IPS DF 6.9 (cell line): ENCODE data around the gene DIP2C.

Source experiments
- DNase-seq: peaks from one replicate; pipeline ENCODE4 v3.0.0-alpha.2; 2013; ENCODE audit warnings: low read depth, low spot score
- H3K27ac ChIP-seq: one replicate; pipeline ENCODE4 v1.5.1; 2013; ENCODE audit warnings: low read length, control low read depth
- H3K27me3 ChIP-seq: 2 replicates; pipeline ENCODE4 v1.6.1; 2013; ENCODE audit warnings: mild to moderate bottlenecking, low read length; ENCODE audit not compliant: control insufficient read depth, insufficient read depth
- H3K36me3 ChIP-seq: 2 replicates; pipeline ENCODE4 v1.6.1; 2013; ENCODE audit warnings: low read length; ENCODE audit not compliant: control insufficient read depth, insufficient read depth
- H3K4me1 ChIP-seq: 2 replicates; pipeline ENCODE4 v1.6.1; 2013; ENCODE audit warnings: low read length; ENCODE audit not compliant: control insufficient read depth, insufficient read depth
- H3K4me3 ChIP-seq: 2 replicates; pipeline ENCODE4 v1.5.1; 2013; ENCODE audit warnings: mild to moderate bottlenecking, low read length
- H3K9me3 ChIP-seq: 2 replicates; pipeline ENCODE4 v1.6.1; 2013; ENCODE audit warnings: low read length, inconsistent platforms; ENCODE audit not compliant: control insufficient read depth, insufficient read depth
- WGBS: extraction: QIAGEN DNeasy Blood & Tissue Kit; methylation state at CpG from one replicate; pipeline ENCODE4 v1.1.7; 2013; ENCODE audit warnings: mixed read lengths, missing lambda C conversion rate; ENCODE audit not compliant: insufficient read length, insufficient coverage; 5-methylcytosine and 5-hydroxymethylcytosine counted together

Gene DIP2C

DNA sequence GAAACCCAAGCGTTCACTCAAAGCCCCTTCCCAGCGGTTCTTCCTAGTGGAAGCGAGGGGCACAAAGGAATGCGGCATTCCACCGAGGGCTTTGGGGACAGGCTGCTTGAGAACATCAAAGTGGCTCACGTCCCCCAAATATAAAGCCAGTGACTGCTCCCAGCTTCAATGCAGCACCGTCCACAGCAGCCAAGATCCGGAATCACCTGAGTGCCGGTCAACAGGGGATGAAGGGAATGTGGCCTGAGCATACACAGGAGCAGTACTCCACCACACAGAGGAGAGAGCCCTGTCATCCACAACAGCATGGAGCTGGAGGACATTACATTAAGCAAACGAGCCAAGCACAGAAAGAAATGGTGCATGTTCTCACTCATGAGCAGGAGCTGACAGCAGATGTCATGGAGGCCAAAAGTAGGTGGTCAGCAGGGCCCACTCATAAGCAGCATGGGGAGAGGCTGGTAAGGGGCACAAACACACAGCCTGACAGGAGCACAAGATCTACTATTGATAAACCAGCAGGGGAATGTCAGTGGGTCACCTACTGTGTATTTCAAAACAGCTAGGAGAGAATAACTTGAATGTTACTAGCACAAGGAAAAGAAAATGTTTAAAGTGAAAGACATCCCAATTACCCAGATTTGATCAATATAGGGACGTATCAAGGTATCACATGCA is 79.5 kb downstream of the DIP2C start:
- Histone ChIP-seq H3K4me3 (no peak overlapping the region), H3K36me3 (no peaks in the 10 kb centered on the region), H3K27ac (no peak overlapping the region), H3K27me3 (no peaks in the 10 kb centered on the region), H3K9me3 (no peaks in the 10 kb centered on the region), H3K4me1 (peaks cover 3% of the 10 kb centered on the region)
- no CpG with 5 or more reads among the region's 11 CpGs for WGBS
- DNase-seq: no peak

DNA sequence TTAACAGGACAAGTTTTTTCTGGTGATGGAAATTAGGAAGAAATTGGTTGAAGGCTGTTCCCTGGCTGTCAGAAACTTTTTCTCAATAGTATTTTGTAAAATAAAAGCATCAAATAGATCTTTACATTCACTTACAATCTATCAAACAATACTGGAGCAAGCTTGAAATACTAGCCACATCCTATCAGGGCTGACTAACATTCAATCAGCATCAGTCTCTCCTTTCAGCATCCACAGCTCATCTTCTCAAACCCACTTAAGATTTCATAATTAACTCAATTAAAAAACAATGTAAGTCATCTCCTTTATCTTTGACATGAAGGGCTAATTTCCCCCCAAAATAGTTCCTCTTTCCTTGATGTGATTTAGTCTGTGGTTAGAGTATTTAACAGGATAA is 80.2 kb downstream of the DIP2C start:
- Histone ChIP-seq H3K9me3 (no peaks in the 10 kb centered on the region), H3K36me3 (no peaks in the 10 kb centered on the region), H3K27ac (no peak overlapping the region), H3K4me1 (peaks cover 3% of the 10 kb centered on the region), H3K27me3 (no peaks in the 10 kb centered on the region), H3K4me3 (no peak overlapping the region)
- DNase-seq: no peak

DNA sequence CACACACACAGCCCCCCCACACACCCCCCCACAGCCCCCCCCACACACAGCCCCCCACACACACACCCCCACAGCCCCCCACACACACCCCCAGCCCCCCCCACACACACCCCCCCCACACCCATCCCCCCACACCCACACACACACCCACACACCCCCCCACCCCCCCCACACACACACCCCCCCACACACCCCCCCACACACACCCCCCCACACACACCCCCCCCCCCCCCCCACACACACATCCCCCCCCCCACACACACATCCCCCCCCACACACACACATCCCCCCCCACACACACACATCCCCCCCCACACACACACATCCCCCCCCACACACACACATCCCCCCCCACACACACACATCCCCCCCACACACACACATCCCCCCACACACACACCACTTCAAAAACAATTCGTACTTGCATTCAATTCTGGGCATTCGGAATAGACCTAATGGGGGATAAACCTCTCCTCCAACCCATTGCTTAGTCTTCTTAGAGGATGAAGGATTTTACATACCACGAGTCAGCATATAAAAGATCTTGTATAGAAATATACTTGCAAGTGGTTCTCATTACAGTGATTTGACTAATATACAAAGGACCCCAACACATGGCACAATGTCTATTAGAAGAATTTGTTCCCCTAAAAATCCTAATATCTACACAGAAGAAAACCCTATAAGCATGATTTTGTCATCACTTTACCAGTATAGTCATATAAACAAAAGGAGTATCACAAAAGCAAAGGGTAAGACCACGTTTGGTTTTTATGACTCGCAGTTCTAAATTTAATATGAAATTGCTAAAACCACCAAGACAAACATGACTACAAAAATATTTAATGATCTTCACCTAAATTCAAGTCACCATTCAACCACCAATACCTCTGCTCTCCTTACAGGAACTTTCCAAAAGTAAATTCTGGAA is 80.9 kb downstream of the DIP2C start:
- no peaks in the 10 kb centered on the region for H3K27me3 ChIP-seq
- no peak overlapping the region for H3K4me3 ChIP-seq
- no peak for DNase-seq
- no peaks in the 10 kb centered on the region for H3K36me3 ChIP-seq
- WGBS: no CpG with 5 or more reads among the region's 5 CpGs
- H3K4me1 ChIP-seq: peaks cover 3% of the 10 kb centered on the region
- H3K9me3 ChIP-seq: no peaks in the 10 kb centered on the region
- no peak overlapping the region for H3K27ac ChIP-seq

DNA sequence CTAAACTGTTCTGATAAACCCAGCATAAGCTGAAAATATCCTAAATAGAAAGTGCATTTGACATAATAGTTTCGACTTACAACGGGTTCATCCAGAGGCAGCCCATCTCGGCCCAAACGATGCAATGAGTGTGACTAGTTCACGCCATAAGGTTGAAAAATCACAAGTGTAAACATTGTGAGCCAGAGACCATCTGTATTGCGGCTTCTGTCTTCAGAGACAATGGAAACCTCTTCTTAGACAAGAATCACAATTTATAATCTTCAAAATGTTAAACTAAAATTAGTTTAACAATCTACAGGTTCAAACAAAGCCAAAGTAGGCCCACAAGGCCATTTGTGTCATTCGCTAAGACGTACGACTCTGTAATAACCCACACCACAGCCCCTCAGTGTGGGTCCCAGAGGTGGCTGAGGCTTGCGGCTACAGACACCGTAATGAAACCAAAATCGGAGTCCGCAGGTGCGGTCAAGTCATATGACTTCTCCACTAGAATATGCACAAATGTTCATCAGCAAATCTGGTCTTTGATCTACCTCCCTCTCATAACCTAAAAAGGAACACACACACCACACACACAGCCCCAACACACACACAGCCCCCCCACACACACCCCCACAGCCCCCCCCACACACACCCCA is 81.8 kb downstream of the DIP2C start:
- no peak overlapping the region for H3K4me3 ChIP-seq
- no peaks in the 10 kb centered on the region for H3K9me3 ChIP-seq
- H3K4me1 ChIP-seq: no peaks in the 10 kb centered on the region; the same call in 1 of the 2 replicates
- no peaks in the 10 kb centered on the region for H3K27me3 ChIP-seq
- H3K27ac ChIP-seq: no peak overlapping the region
- no CpG with 5 or more reads among the region's 14 CpGs for WGBS
- no peak for DNase-seq
- H3K36me3 ChIP-seq: no peaks in the 10 kb centered on the region

DNA sequence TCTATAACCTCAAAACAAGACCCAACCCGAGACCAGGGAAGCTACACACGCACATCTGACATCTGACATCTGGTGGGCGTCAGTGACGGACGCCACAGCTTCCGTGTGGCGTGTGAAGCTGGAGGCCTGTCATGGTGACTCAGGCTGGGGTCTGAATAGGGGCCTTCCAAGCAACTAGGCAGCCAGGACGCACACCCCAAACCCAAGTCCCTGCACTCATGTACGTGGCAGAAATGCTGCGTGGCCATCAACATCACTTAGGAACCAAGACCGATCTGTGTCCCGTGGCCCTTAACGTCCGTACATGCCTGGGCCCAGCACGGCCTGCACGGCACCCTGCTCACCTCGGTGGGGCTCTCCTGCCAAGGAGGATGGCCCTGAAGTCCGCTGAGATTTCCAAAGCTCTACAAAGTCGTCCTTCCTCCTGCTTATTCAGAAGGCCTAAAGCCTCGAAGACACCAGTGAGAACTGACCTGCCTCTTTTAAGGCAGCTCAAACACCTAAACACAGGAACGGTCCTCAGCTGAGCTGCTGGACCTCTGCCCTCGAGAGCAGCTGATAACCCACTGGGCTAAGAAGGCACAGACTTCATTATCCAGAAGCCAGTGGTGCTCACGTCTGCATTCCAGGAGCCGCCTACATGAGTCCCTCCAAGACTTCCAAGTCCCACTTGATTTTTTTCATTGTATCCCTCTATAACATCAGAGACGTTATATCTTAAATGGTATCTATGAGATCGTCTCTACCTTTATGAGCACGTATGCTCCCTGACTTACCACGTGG is 82.5 kb downstream of the DIP2C start:
- no peaks in the 10 kb centered on the region; the same call in 1 of the 2 replicates for H3K4me1 ChIP-seq
- H3K27me3 ChIP-seq: no peaks in the 10 kb centered on the region
- no peak for DNase-seq
- no peaks in the 10 kb centered on the region for H3K9me3 ChIP-seq
- no peak overlapping the region for H3K4me3 ChIP-seq
- H3K27ac ChIP-seq: no peak overlapping the region
- WGBS: no CpG with 5 or more reads among the region's 28 CpGs
- H3K36me3 ChIP-seq: no peaks in the 10 kb centered on the region

DNA sequence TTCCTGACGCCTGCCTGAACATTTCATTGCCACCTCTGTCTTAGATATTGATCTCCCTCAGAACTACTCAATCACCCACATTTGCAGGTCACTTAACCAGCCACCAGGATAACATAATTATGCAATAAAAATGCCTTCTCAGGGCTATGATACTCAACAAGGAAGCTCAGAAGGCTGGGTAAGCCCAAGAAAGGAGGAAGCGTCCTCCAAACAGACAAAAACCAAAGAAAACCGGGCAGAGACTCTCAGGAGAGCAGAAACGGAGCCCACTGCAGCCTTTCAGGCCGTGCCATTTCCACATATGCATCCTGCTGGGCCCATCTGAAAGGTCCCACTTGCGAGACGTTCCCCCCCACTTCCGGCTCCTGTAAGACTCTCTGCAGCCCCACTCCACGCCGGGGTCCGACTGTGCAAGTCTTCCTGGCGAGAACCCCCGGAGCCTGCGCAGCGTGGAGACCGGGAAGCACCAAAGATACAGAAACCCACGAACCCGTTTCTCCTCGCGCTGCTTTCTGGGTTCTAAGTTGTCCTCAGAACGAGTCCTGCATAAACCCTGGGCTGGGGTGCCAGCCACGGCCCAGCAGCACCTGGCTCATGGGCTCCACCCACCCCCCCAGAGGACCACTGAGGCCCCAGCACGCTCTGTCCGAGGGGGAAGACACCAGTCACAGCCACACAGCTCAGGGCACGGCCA is 83.7 kb downstream of the DIP2C start:
- no peak for DNase-seq
- Histone ChIP-seq H3K9me3 (no peaks in the 10 kb centered on the region), H3K27ac (no peak overlapping the region), H3K4me1 (no peaks in the 10 kb centered on the region; the same call in 1 of the 2 replicates), H3K4me3 (no peak overlapping the region), H3K36me3 (no peaks in the 10 kb centered on the region), H3K27me3 (no peaks in the 10 kb centered on the region)
- no CpG with 5 or more reads among the region's 25 CpGs for WGBS

DNA sequence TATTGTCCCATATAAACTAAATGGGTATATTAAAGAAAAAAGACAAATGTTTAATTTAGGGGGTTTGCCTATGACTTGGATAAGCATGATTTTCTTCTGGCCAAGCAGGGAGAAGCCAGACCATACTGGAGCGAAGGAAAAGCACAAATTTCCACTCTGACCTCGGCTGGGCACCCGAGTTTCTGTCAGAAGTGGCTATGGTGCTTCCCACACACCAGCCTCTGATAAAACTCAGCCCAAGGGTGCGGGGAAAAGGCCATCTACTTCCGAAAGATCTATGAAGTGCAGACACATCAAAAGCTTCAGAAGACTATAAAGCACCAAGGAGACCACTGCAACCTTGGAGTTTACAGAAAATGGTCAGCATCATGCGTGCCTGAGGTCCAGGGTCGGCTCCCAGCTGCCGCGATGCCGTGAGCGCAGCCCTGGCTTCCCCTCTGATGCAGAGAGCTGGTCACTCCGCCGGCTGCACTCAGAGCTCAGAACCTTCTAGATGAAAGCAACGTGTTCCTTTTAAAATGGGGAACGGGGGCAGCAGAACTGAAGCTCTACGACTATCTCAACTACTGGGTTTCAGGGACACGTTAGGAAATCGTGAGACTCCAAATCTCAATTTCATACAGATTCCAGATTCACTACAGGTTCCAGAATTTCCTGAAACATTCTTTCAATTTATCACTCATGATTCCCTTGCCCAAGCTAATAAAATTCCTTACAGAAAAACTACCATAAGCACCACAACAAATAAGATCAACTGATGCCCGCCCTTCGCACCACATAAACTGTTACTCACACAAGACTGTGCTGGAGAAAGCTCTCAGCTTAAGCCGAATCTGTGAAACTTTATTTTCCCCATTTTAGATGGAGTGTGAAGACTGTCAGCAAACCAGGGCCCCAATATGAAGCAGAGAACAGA is 84.5 kb downstream of the DIP2C start:
- H3K9me3 ChIP-seq: no peaks in the 10 kb centered on the region
- no peak overlapping the region for H3K4me3 ChIP-seq
- DNase-seq: no peak
- H3K36me3 ChIP-seq: no peaks in the 10 kb centered on the region
- no peaks in the 10 kb centered on the region for H3K27me3 ChIP-seq
- H3K27ac ChIP-seq: no peak overlapping the region
- no peaks in the 10 kb centered on the region; the same call in 1 of the 2 replicates for H3K4me1 ChIP-seq
- no CpG with 5 or more reads among the region's 21 CpGs for WGBS

DNA sequence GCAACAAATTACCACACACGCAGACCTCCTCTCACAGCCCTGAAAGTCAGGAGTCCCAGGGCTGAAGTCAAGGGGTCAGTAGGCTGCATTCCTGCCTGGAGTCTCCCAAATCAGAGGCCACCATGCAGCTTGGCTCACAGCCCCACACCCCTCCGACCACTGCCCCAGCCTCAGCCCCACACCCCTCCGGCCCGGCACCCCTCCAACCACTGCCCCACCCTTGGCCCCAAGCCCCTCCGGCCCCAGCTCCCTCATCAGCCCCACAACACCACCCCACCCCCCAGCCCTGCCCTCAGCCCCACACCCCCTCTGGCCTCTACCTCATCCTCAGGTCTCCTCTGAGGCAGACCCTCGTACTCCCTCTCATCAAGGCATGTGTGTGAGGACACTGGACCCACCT is 85.7 kb downstream of the DIP2C start:
- DNase-seq: no peak
- H3K4me3 ChIP-seq: no peak overlapping the region
- no peaks in the 10 kb centered on the region for H3K9me3 ChIP-seq
- H3K36me3 ChIP-seq: no peaks in the 10 kb centered on the region
- H3K27me3 ChIP-seq: no peaks in the 10 kb centered on the region
- no peak overlapping the region for H3K27ac ChIP-seq
- no CpG with 5 or more reads among the region's 6 CpGs for WGBS
- H3K4me1 ChIP-seq: peaks cover under 1% of the 10 kb centered on the region; the same call in 1 of the 2 replicates

DNA sequence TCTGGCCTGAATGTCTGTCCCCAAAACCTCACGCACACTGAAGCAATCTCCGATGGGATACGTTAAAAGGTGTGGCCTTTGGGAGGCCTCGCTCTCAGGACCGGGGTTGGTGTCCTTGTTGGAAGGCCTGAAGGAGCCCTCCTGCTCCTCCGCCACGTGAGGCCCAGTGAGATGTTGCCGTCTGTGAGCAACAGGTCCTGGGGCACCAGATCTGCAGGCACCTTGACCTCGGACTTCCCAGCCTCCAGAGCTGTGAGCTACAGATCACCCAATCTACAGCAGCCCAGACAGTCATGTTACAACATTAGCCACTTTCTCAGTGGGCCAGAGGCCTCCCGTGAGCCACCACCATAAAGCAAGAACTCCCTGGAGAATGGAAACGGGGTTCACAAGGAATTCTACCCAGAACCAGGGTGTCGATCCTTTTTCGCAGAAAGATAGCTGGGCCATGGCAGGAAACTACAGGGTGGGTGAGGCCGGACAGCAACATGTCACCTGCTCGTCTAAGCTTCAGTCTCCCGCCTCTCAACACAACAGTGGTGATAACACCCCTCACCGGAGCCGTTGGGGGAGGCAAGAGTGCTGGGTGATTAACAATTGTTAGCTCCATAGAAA is 87.0 kb downstream of the DIP2C start:
- Histone ChIP-seq H3K9me3 (no peaks in the 10 kb centered on the region), H3K36me3 (no peaks in the 10 kb centered on the region), H3K4me1 (peaks cover 1% of the 10 kb centered on the region; the same call in 1 of the 2 replicates), H3K4me3 (no peak overlapping the region), H3K27me3 (no peaks in the 10 kb centered on the region), H3K27ac (no peak overlapping the region)
- no peak for DNase-seq
- WGBS: no CpG with 5 or more reads among the region's 18 CpGs
